BE2C (cell line): ENCODE data around the gene BTK. TPM values are rescaled to one million over a fixed set of nuclear protein-coding genes. Genes with fewer than 3 reads are reported as not detected.

Source experiments
- DNase-seq: peaks from one replicate; pipeline ENCODE4 v3.0.0-alpha.2; 2020
- H3K27me3 ChIP-seq: fragments of 250-450 bp; sonication (Bioruptor Pico); 2 replicates; pipeline ENCODE4 v1.5.1; 2020; ENCODE audit warnings: mild to moderate bottlenecking
- H3K36me3 ChIP-seq: fragments of 250-450 bp; sonication (Bioruptor Pico); 2 replicates; pipeline ENCODE4 v1.5.1; 2020; ENCODE audit warnings: mild to moderate bottlenecking
- H3K4me1 ChIP-seq: fragments of 250-450 bp; sonication (Bioruptor Pico); 2 replicates; pipeline ENCODE4 v1.5.1; 2020
- H3K4me3 ChIP-seq: 2 replicates; pipeline ENCODE4 v1.5.1; 2011; ENCODE audit warnings: low read depth, low read length
- H3K9me3 ChIP-seq: fragments of 250-450 bp; sonication (Bioruptor Pico); 2 replicates; pipeline ENCODE4 v1.5.1; 2020
- polyA plus RNA-seq: library from polyadenylated mRNA; unstranded; fragments of >200 nt; gene quantifications from one replicate; pipeline ENCODE4 v1.2.1, GENCODE V29; 2012; ENCODE audit warnings: low read depth, missing spikeins; ENCODE audit not compliant: insufficient read length, insufficient read depth
- TF ChIP-seq, protein P1 (sequence below): IDR thresholded peaks from 2 replicates; pipeline ENCODE4 v1.5.1; 2012; ENCODE audit warnings: mild to moderate bottlenecking, low read depth, low read length

Gene BTK
- polyA plus RNA-seq, result 0.37 TPM

GRCh38 chrX:101385795-101386541 is at the start of gene BTK:
Gene BTK, minus strand, starts transcription at chrX:101386191. Its CDS starts 10,907 bp downstream, at chrX:101375284.
- Histone ChIP-seq H3K4me3 (no peak within 1 kb of the TSS), H3K9me3 (no peaks in the 10 kb centered on the region), H3K36me3 (no peaks in the 10 kb centered on the region), H3K27me3 (no peaks in the 10 kb centered on the region), H3K4me1 (no peaks in the 10 kb centered on the region)
- TF ChIP-seq, protein P1, sequence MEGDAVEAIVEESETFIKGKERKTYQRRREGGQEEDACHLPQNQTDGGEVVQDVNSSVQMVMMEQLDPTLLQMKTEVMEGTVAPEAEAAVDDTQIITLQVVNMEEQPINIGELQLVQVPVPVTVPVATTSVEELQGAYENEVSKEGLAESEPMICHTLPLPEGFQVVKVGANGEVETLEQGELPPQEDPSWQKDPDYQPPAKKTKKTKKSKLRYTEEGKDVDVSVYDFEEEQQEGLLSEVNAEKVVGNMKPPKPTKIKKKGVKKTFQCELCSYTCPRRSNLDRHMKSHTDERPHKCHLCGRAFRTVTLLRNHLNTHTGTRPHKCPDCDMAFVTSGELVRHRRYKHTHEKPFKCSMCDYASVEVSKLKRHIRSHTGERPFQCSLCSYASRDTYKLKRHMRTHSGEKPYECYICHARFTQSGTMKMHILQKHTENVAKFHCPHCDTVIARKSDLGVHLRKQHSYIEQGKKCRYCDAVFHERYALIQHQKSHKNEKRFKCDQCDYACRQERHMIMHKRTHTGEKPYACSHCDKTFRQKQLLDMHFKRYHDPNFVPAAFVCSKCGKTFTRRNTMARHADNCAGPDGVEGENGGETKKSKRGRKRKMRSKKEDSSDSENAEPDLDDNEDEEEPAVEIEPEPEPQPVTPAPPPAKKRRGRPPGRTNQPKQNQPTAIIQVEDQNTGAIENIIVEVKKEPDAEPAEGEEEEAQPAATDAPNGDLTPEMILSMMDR, result no peak
- DNase-seq, result no peak

GRCh38 chrX:101430457-101431078 is 44.6 kb upstream of the BTK start:
- DNase-seq, result no peak
- no peak overlapping the region for H3K4me3 ChIP-seq
- no peaks in the 10 kb centered on the region for H3K4me1 ChIP-seq
- TF ChIP-seq, protein P1, result no peak
- no peaks in the 10 kb centered on the region for H3K36me3 ChIP-seq
- no peaks in the 10 kb centered on the region for H3K27me3 ChIP-seq
- H3K9me3 ChIP-seq, result no peaks in the 10 kb centered on the region

DNA sequence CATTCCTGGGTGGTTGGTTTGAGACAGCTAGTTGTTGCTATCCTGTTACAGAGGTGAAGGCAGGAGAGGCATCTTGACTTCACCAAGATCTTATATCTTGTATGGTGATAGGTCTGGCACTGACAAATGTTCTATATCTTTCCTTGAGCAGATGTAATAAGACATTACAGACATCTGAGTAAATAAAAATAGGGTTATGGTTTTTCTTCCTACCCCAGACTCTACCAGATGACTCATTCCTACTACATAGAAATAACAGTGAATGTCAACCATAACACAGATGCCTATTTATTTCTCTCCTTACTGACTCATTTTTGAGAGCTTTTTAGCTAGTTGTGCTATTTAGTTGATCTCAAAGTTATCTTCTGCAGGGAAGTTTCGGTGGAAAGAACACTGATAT is 43.9 kb upstream of the BTK start:
- no peaks in the 10 kb centered on the region for H3K9me3 ChIP-seq
- no peaks in the 10 kb centered on the region for H3K27me3 ChIP-seq
- H3K36me3 ChIP-seq, result no peaks in the 10 kb centered on the region
- DNase-seq, result no peak
- H3K4me1 ChIP-seq, result no peaks in the 10 kb centered on the region
- TF ChIP-seq, protein P1, result no peak
- H3K4me3 ChIP-seq, result no peak overlapping the region

- Histone ChIP-seq H3K9me3 (no peaks in the 10 kb centered on the region), H3K4me1 (no peaks in the 10 kb centered on the region), H3K36me3 (no peaks in the 10 kb centered on the region), H3K4me3 (no peak overlapping the region), H3K27me3 (no peaks in the 10 kb centered on the region)
- TF ChIP-seq, protein P1, result no peak
- no peak for DNase-seq
These were observed 42.0 kb upstream of the BTK start for GRCh38 chrX:101427954-101428353.

- H3K27me3 ChIP-seq, result no peaks in the 10 kb centered on the region
- no peak overlapping the region for H3K4me3 ChIP-seq
- H3K4me1 ChIP-seq, result peaks cover 6% of the 10 kb centered on the region; the same call in 1 of the 2 replicates
- TF ChIP-seq, protein P1, result no peak
- DNase-seq, result no peak
- H3K9me3 ChIP-seq, result no peaks in the 10 kb centered on the region
- no peaks in the 10 kb centered on the region; the same call in 1 of the 2 replicates for H3K36me3 ChIP-seq
These were observed 33.5 kb upstream of the BTK start for GRCh38 chrX:101419489-101419888.
